ENCODE data around the gene FAIM2.

The FAIM2 gene

GRCh38 chr12:49843411-49843810, 60.3 kb downstream of the FAIM2 start:
- H3K9me3 ChIP-seq = no peaks in the 10 kb centered on the region
- intact Hi-C loops (cut with DNase I; ENCODE audit: low total_unique reads) = no loop called here
- peak overlapping the region; percentile 65 to 68 for H3K4me3 ChIP-seq
- H3K27ac ChIP-seq = peak overlapping the region; percentile 90 to 93
- DNase-seq = peak in 1 of 2 donors; percentile 40
- H3K27me3 ChIP-seq = peaks cover 0 to 15% of the 10 kb centered on the region in 2 donors
- TF ChIP-seq CTCF (IDR thresholded peaks at IDR 0.05) = no peak
- H3K36me3 ChIP-seq = no peaks in the 10 kb centered on the region
- peaks cover 0 to 15% (median 12%) of the 10 kb centered on the region in 4 donors for H3K4me1 ChIP-seq

GRCh38 chr12:49842519-49843352, 61.0 kb downstream of the FAIM2 start, which contains the start of gene BCDIN3D:
BCDIN3D (minus strand) TSS chr12:49843106; CDS start chr12:49843087, 19 bp downstream.
- intact Hi-C loops (cut with DNase I; ENCODE audit: low total_unique reads) = no loop called here
- no peak for TF ChIP-seq CTCF (IDR thresholded peaks at IDR 0.05)
- H3K9me3 ChIP-seq = no peaks in the 10 kb centered on the region

GRCh38 chr12:49838973-49839633, 64.6 kb downstream of the FAIM2 start:
- Histone ChIP-seq H3K9me3 (no peaks in the 10 kb centered on the region), H3K36me3 (peaks cover 0 to 4% (median 0%) of the 10 kb centered on the region in 3 donors), H3K4me1 (peaks cover 0 to 15% (median 12%) of the 10 kb centered on the region in 4 donors), H3K27me3 (no peaks in the 10 kb centered on the region), H3K4me3 (no peak overlapping the region), H3K27ac (no peak overlapping the region)
- intact Hi-C loops (cut with DNase I; ENCODE audit: low total_unique reads) = loop anchor here (10.0 kb wide), 1 partner anchor 94 kb away; the partner anchor contains the start of gene TMBIM6
- TF ChIP-seq CTCF (IDR thresholded peaks at IDR 0.05) = peak; percentile 53 to 57
- DNase-seq = no peak

More at GRCh38 chr12:49842519-49843352, 61.0 kb downstream of the FAIM2 start, which contains the start of gene BCDIN3D:
- Histone ChIP-seq H3K4me3 (peak within 1 kb of the TSS; percentile 65 to 68), H3K36me3 (peaks cover 0 to 4% (median 0%) of the 10 kb centered on the region in 3 donors), H3K27ac (peak within 1 kb of the TSS; percentile 90 to 93), H3K27me3 (peaks cover 0 to 9% of the 10 kb centered on the region in 2 donors), H3K4me1 (peaks cover 0 to 15% (median 12%) of the 10 kb centered on the region in 4 donors)
- peak; percentile 95 for DNase-seq

GRCh38 chr12:49832836-49833421, 70.8 kb downstream of the FAIM2 start:
- no peaks in the 10 kb centered on the region for H3K27me3 ChIP-seq
- no peak overlapping the region for H3K27ac ChIP-seq
- H3K4me1 ChIP-seq = peaks cover 0 to 11% (median 7%) of the 10 kb centered on the region in 4 donors
- DNase-seq = no peak
- intact Hi-C loops (cut with DNase I; ENCODE audit: low total_unique reads) = loop anchor here (10.0 kb wide), 1 partner anchor 88 kb away; the partner anchor contains the start of gene TMBIM6
- TF ChIP-seq CTCF (IDR thresholded peaks at IDR 0.05) = no peak
- no peak overlapping the region for H3K4me3 ChIP-seq
- H3K9me3 ChIP-seq = no peaks in the 10 kb centered on the region
- peaks cover 0 to under 1% (median 0%) of the 10 kb centered on the region in 3 donors for H3K36me3 ChIP-seq

- Histone ChIP-seq H3K4me1 (peaks cover 0 to 18% (median 12%) of the 10 kb centered on the region in 4 donors), H3K27ac (no peak overlapping the region), H3K36me3 (no peaks in the 10 kb centered on the region), H3K4me3 (no peak overlapping the region), H3K27me3 (no peaks in the 10 kb centered on the region), H3K9me3 (no peaks in the 10 kb centered on the region)
- intact Hi-C loops (cut with DNase I; ENCODE audit: low total_unique reads) = loop anchor here (10.0 kb wide), 1 partner anchor 87 kb away; the partner anchor contains the start of gene TMBIM6
- no peak for DNase-seq
- TF ChIP-seq CTCF (IDR thresholded peaks at IDR 0.05) = no peak
These were observed 72.0 kb downstream of the FAIM2 start for GRCh38 chr12:49831717-49832116.

Measured in tibial artery (tissue), 4 donors.